ENCODE data around the gene EPHB1. TPM values are rescaled to one million over a fixed set of nuclear protein-coding genes. Genes with fewer than 3 reads are reported as not detected.

Gene EPHB1
- polyA plus RNA-seq, 1 experiment: 0.50 TPM

- DNase-seq (ENCODE audit: low read depth): no peak
- H3K36me3 ChIP-seq (ENCODE audit: control insufficient read depth, insufficient read depth, low read length): no peaks in the 10 kb centered on the region
- TF ChIP-seq CTCF (IDR thresholded peaks at IDR 0.05; ENCODE audit: insufficient read depth, low read depth, low read length): no peak
- no peak overlapping the region for H3K4me3 ChIP-seq (ENCODE audit: low read depth, low read length)
- ChIA-PET CTCF (no interaction called here), POLR2A (interaction anchor here (0.6 kb wide), 1 partner anchor 30 kb away, joined by 4 read pairs; no protein-coding TSS in a partner anchor)
- H3K27me3 ChIP-seq (ENCODE audit: control insufficient read depth, insufficient read depth, low read length): no peaks in the 10 kb centered on the region
Observed at GRCh38 chr3:135218782-135219181, 423.7 kb downstream of the EPHB1 start.

GRCh38 chr3:135224815-135225362, 429.8 kb downstream of the EPHB1 start:
- POLR2A ChIA-PET: no interaction called here
- DNase-seq (ENCODE audit: low read depth): no peak
- Histone ChIP-seq H3K36me3 (ENCODE audit: control insufficient read depth, insufficient read depth, low read length) (no peaks in the 10 kb centered on the region), H3K4me3 (ENCODE audit: low read depth, low read length) (no peak overlapping the region), H3K27me3 (ENCODE audit: control insufficient read depth, insufficient read depth, low read length) (no peaks in the 10 kb centered on the region)
- no peak for TF ChIP-seq CTCF (IDR thresholded peaks at IDR 0.05; ENCODE audit: insufficient read depth, low read depth, low read length)
- CTCF ChIA-PET: interaction anchor here (0.9 kb wide), 1 partner anchor 27 kb away, joined by 3 read pairs; no protein-coding TSS in a partner anchor

GRCh38 chr3:135226057-135226456, 431.0 kb downstream of the EPHB1 start:
- no peak overlapping the region for H3K4me3 ChIP-seq (ENCODE audit: low read depth, low read length)
- ChIA-PET CTCF (interaction anchor here (1.3 kb wide), 1 partner anchor 13 kb away, joined by 3 read pairs; no protein-coding TSS in a partner anchor), POLR2A (no interaction called here)
- DNase-seq (ENCODE audit: low read depth): no peak
- TF ChIP-seq CTCF (IDR thresholded peaks at IDR 0.05; ENCODE audit: insufficient read depth, low read depth, low read length): no peak
- H3K36me3 ChIP-seq (ENCODE audit: control insufficient read depth, insufficient read depth, low read length): no peaks in the 10 kb centered on the region
- H3K27me3 ChIP-seq (ENCODE audit: control insufficient read depth, insufficient read depth, low read length): no peaks in the 10 kb centered on the region

GRCh38 chr3:135228201-135228600, 433.1 kb downstream of the EPHB1 start:
- no peak overlapping the region for H3K4me3 ChIP-seq (ENCODE audit: low read depth, low read length)
- H3K27me3 ChIP-seq (ENCODE audit: control insufficient read depth, insufficient read depth, low read length): no peaks in the 10 kb centered on the region
- H3K36me3 ChIP-seq (ENCODE audit: control insufficient read depth, insufficient read depth, low read length): no peaks in the 10 kb centered on the region
- POLR2A ChIA-PET: no interaction called here
- DNase-seq (ENCODE audit: low read depth): no peak
- CTCF ChIA-PET: no interaction called here
- no peak for TF ChIP-seq CTCF (IDR thresholded peaks at IDR 0.05; ENCODE audit: insufficient read depth, low read depth, low read length)

- H3K36me3 ChIP-seq (ENCODE audit: control insufficient read depth, insufficient read depth, low read length): no peaks in the 10 kb centered on the region
- CTCF ChIA-PET: no interaction called here
- TF ChIP-seq CTCF (IDR thresholded peaks at IDR 0.05; ENCODE audit: insufficient read depth, low read depth, low read length): no peak
- POLR2A ChIA-PET: no interaction called here
- H3K4me3 ChIP-seq (ENCODE audit: low read depth, low read length): no peak overlapping the region
- no peaks in the 10 kb centered on the region for H3K27me3 ChIP-seq (ENCODE audit: control insufficient read depth, insufficient read depth, low read length)
- no peak for DNase-seq (ENCODE audit: low read depth)
Observed at GRCh38 chr3:135229018-135229495, 434.0 kb downstream of the EPHB1 start.

All from BJ (cell line).